GM19193 (cell line): Measurements from ENCODE around the gene APOBEC3G.

Experiments used
- POLR2A ChIP-seq: IDR thresholded peaks from 4 replicates; pipeline ENCODE4 v1.6.1; 2011; ENCODE audit not compliant: insufficient read depth, insufficient read length; ENCODE audit errors: extremely low read depth

The APOBEC3G gene

DNA sequence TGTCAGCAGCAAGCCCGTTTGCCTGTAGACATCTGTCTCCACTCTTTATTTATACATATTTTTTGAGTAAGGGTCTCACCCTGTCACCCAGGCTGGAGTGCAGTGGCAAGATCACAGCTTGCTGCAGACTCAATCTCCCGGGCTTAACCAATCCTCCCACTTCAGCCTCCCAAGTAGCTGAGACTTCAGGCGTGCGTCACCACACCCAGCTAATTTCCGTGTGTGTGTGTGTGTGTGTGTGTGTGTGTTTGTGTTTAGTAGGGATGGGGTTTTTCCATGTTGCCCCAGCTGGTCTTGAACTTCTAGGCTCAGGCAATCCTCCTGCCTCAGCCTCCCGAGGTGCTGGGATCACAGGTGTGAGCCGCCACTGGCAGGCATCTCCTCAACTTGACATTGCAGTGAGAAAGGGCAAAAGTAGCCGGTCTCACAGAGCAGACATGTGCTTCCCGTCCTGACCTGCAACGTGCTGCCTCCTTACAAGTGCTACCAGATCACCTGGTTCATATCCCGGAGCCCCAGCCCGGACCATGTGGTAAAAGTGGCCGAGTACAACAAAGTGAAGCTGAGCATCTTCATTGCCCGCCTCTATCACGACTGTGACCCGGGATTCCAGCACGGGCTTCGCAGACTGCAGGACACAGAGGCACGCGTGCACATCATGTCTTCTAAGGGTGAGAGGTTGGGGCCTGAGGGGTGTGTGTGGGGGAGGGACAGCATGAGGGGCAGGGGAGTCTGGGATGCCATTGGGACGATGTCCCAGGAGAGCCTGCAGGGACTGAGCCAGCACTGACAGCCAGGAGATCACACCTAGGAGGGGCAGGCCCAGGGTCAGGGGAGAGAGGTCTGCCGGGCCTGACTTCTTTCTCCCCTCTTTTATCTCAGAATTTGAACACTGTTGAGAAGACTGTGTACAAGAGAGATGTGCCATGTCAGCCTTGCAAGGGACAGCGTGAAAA lies 14.3 kb downstream of the APOBEC3G start:
- no peak for TF ChIP-seq POLR2A

DNA sequence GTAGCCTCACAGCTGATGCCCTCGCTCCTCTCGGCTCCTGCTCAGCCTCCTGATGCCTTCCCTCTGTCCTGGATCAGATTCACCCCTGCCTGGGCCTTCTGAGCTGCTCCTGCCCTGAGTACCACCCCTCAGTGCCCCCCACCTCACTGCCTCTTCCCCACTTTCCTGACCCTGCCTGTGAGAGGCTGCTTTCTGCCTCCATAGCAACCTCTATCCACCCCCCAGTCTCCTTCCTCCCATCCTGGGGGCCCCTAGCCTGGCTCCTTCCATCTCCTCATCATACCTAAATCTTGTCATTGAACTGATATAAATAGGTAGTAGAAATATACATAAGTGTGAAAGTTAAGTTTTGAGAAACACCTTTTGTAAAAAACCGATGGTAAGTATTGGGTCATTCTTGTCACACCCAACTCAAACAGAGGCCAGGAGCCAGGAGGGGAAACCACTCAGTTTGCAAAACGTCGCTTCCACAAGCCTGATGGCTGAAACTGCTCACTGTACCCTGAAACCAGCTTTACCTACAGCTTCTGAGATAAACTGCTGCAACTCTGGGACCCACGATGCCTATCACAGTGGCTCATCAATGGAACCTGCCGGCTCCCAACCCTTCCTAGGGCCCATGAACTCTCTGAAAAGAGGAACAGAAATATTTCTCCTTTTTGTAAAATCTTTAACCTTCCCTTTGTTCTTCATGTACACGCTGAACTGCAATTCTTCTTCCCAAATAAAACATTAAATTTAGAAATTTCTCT lies 15.2 kb downstream of the APOBEC3G start:
- TF ChIP-seq POLR2A, result no peak

- TF ChIP-seq POLR2A, result no peak
Measured at GRCh38 chr22:39094717-39095389, 17.8 kb downstream of the APOBEC3G start.

- no peak for TF ChIP-seq POLR2A
Measured at GRCh38 chr22:39095971-39096370, 18.9 kb downstream of the APOBEC3G start.

- TF ChIP-seq POLR2A, result peak; percentile 30
Measured at GRCh38 chr22:39097098-39098020, 20.3 kb downstream of the APOBEC3G start, which contains the start of gene APOBEC3H. Gene APOBEC3H, plus strand, starts transcription at chr22:39097244. Its CDS starts 3,035 bp downstream, at chr22:39100279.

DNA sequence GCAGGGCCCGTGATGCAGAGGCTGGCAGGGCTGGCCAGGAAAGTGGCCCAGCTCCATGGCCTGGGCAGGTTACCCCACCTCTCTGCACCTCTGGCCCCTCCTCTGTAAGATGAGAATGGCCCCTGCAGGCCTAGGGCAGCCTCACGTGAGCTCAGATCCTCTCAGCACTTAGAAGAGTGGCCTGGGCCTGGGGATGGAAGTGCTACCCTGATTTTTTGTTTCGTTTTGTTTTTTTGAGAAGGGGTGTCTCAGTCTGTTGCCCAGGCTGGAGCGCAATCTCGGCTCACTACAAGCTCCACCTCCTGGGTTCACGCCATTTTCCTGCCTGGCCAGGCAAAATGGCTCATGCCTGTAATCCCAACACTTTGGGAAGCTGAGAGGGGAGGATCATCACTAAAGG lies 21.0 kb downstream of the APOBEC3G start:
- TF ChIP-seq POLR2A, result no peak

DNA sequence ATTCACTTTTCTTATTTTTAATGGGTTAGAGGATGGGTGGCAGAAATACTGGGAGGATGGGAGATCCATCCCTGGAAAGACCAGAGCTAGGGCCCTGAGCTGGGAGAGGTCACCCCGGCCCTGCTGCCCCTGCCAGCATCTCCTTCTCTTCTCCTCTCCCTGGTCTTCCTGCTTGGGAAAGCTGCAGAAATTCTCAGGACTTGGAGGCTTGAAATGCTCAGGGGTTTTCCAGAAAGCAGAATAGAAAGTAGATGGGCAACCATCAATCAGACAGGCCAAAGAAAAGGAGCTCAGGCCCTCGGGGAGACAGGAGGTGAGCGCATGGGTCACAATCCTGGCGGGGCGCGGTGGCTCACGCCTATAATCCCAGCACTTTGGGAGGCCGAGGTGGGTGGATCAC lies 21.5 kb downstream of the APOBEC3G start:
- no peak for TF ChIP-seq POLR2A

- TF ChIP-seq POLR2A, result no peak
Measured at GRCh38 chr22:39101226-39101625, 24.2 kb downstream of the APOBEC3G start.

DNA sequence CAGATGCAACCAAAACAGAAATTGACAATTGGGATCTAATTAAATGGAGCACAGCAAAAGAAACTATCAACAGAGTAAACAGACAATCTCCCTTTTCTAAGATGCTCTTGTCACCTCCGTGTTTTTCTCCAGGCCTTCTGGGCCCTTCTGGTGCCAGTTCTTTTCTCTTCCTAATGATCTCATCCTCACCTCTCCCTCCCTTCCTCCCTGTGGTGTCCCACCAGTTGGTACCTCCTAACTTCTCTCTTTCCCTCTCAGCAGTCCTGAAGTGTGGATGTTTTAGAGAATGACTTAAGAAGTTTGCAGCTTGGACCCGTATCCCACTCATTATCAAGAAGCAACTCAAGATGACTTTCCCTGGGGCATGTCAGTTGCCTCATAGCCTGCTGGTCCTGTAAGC lies 26.4 kb downstream of the APOBEC3G start:
- no peak for TF ChIP-seq POLR2A

DNA sequence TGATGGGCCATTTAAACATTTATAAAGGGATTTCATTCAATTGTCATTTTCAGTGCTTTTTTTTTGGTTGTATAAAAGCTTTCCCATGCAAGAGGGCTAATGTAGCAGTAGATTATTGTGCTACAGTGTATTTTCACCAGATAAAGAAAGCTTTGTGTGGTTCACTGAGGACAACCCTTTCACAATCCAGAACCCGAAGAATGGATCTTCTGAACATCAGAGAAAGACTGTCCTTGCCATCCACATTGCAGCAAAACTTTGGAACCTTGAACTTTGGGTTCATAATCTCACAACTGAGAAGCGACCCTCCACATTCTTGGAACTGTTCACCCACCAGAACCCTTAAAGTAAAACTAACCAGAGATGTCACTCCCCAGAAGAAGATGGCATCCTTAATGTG lies 29.3 kb downstream of the APOBEC3G start:
- TF ChIP-seq POLR2A, result no peak

- no peak for TF ChIP-seq POLR2A
Measured at GRCh38 chr22:39108487-39108886, 31.4 kb downstream of the APOBEC3G start.

GRCh38 chr22:39109361-39109760 lies 32.3 kb downstream of the APOBEC3G start:
- no peak for TF ChIP-seq POLR2A

- TF ChIP-seq POLR2A, result no peak
Measured at GRCh38 chr22:39110631-39111561, 33.8 kb downstream of the APOBEC3G start.

DNA sequence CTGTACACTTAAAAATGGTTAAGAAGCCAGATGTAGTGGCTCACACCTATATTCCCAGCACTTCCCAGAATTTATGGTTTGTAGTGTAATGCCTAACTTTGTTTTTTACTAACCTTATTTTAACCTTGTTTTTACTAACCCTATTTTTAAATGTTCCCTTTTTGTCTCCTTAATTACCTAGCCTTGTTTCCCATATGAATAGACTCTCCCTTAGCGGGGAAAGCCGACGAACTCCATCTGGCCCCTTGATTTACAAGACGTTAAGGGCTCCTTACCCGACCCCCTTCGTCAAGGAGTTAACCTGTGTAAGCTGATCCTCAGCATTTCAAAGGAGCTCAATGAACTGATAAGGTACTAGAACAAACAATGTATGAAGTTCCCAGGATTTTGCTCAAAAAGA lies 37.0 kb downstream of the APOBEC3G start:
- no peak for TF ChIP-seq POLR2A

GRCh38 chr22:39115570-39115969 lies 38.5 kb downstream of the APOBEC3G start:
- no peak for TF ChIP-seq POLR2A
